Nucleus accumbens (tissue), 56 donors: Measurements from ENCODE around the gene OR1N1.
"Not testable (repeated sequence)": the region's sequence is repeated elsewhere in the genome, so short reads cannot be mapped to it uniquely, and the experiment has no call there.

ENCODE experiments used
- DNase-seq, 56 donors: peaks; one replicate each; lab custom pipeline; 2025; lab: John Stamatoyannopoulos, UW

OR1N1 gene, protein sequence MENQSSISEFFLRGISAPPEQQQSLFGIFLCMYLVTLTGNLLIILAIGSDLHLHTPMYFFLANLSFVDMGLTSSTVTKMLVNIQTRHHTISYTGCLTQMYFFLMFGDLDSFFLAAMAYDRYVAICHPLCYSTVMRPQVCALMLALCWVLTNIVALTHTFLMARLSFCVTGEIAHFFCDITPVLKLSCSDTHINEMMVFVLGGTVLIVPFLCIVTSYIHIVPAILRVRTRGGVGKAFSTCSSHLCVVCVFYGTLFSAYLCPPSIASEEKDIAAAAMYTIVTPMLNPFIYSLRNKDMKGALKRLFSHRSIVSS

DNA sequence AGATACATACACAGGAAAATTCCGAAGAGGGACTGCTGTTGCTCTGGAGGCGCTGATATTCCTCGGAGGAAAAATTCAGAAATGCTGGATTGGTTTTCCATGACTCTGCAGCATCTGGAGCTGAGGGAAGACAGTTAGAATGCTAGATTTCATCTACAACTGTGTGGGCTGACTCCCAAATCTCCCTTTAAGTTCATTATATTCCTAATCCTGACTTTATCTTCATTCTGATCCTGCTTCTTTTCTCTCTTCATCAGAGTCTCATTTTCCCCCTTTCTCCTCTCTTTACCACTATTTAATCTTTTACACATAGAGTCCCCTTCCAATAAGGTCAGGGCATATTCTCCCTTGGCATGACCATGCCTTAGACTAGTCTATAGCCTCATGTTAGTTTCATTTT is at the start of gene OR1N1:
Gene OR1N1 (minus strand): TSS at position 101 of the 400 bp plus-strand sequence. CDS start 0 bp downstream, at position 101.
- DNase-seq, result no peak

DNA sequence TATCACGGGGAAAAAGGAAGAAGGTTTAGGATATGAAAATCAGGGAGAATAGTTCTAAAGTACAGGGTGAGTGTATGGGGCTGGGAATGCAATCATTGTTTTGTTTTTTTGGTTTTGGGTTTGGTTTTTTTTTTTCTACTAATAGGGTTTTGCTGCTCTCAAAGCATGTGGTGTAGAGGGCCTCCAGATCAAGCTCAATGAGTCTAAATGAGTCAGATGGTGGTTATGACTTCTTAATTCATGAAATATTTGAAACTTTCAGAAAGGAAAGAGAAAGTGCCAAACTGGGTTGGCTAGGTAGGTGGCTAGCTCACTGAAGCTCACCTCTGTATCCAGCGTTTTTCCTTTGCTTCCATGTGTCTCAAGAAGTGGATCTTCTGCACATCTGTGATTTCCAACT is 45.4 kb upstream of the OR1N1 start:
- DNase-seq, result no peak

DNA sequence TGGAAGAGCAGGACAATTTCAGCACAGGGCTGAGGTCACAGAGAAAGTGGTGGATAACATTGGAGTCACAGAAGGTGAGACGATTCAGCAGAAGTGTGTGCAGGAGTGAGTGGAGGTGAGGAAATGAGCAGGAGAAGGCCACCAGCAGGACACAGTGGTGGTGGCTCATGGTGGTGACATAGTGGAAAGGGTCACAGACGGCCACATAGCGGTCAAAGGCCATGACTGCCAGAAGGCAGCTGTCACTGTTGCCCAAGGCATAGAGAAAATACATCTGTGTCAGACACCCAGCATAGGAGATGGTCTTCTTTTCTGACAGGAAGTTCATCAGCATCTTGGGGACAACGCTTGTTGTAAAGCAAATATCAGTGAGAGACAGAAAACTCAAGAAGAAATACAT is 40.8 kb upstream of the OR1N1 start:
- no peak for DNase-seq

DNA sequence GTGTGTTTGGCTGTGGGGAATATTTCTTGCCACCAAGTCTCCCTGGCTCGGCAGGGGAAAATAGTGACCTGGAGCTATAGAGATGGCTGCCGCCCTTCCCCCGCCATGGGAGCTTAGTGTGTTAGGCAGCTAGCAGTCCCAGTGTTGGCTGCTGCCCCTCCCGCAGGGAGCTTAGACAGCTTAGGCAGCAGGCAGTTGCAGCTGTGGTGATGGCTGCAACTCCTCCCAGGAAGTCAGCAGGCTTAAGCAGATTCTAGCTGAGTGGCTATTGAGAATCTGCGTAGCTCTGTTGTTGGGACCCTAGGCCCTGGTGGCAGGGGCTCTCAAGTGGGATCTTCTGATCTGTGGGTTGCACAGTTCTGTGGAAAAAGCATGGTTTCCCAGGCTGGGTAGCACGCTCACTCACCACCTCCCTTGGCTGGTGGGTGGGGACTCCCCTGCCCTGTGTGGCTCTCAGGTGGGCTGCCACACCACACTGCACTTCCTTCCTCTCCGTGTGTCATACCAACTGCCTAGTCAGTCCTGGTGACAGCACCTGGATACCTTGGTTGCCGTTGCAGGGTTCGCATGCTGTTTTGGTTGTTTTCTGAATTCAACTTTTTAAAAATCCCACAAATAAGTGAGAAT is 35.2 kb upstream of the OR1N1 start:
- no peak for DNase-seq

DNA sequence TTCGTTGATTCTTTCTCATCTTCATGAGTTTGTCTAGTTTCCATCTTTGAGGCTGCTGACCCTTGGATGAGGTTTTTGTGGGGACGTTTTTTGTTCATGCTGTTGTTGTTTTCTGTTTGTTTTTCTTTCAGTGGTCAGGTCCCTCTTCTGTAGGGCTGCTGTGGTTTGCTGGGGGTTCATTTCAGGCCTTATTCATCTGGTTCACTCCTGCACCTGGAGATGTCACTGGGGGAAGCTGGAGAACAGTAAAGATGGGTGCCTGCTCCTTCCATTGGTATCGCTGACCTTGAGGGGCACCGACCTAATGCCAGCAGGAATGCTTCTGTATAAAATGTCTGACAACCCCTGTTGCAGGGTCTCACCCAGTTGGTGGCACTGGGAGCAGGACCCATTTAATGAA is 34.4 kb upstream of the OR1N1 start:
- no peak for DNase-seq

DNA sequence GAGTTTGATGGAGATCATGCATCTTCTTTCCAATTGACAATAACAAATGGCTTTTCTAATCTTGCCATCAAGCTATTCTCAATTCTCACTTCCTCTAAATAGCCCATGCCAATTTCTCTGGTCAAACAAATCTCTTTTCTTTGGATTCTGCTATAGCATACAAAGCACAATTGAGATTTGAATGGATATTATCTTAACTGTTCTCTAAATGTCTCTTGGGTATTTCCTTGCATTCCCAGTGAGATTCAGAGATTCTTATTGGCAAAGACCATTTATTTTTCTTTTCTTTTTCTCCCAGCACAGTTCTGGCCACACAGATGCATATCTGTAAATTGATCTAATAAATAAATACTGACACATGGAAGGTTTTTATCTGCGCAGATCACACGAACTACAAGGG is 25.7 kb upstream of the OR1N1 start, which contains the start of gene OR1N2:
Gene OR1N2 (plus strand): TSS at position 301 of the 400 bp plus-strand sequence. CDS start 100 bp downstream, outside the sequence.
- no peak for DNase-seq

DNA sequence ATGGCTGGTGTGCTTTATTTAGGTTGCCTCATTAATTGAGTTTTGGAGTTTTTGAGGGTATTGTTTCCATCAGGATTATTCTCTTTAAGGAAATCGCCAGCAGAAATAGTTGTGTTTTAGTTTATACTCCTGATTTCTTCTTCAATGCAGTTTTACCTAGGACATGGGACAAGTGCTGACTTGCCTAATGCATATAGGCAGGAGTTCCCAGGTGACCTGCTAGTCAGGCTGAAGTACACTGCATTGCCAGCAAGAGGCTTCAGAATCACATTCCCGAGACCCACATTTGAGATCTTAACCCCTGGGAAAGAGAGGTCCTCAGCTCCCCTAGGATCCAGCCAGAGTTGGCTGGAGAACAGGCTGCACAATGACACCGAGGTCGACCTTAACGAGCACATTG is 24.3 kb upstream of the OR1N1 start:
- DNase-seq, result no peak

DNA sequence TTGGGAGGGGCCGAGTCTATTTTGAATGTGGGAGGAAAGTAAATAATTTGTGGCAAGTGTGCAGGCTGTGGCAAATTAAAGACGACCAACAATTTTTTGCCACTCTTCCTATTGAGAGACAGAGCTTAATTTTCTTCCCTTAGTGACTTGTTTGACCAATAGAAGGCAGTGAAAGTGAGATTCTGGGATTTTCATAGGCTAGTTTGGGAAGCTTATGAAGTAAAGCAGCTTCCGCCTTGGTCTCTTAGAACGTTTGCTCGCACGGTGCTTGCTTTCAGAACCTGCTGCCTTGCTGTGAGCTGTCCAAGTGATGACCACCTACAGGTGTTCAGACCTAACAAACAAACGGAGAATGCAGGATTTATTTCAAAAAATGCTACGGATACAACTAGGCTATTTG is 19.1 kb upstream of the OR1N1 start:
- no peak for DNase-seq

DNA sequence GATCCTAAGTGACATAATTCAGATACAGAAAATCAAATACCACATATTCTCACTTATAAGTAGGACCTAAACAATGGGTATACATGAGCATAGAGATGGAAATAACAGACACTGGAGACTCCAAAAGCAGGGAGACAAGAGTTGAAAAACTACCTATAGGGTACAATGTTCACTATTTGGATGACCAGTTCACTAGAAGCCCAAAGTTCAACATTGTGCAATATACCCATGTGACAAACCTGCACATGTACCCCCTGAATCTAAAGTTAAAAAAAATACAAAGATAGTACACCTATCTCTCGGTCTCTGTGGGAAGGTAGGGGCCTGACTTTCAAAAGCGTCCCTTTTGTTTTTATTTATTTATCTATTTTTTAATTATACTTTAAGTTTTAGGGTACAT is 11.7 kb upstream of the OR1N1 start:
- no peak for DNase-seq

DNA sequence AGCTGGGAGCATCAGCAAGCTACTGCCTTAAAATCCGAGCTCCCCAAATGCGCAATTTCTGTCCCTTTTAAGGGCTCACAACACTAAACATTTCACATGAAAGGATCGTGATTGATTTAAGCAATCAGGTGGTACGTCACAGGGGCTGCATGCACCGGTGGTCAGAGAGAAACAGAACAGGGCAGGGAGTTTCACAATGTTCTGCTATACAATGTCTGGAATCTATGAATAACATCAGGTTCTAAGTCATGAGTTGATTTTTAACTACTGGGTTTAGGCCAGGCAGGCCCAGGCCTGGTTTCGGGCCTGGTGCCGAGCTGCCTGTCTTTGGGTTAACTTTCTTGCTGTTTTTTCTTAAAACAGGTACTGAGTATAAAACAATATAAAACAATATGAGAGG is 10.0 kb upstream of the OR1N1 start:
- not testable (repeated sequence) for DNase-seq

DNA sequence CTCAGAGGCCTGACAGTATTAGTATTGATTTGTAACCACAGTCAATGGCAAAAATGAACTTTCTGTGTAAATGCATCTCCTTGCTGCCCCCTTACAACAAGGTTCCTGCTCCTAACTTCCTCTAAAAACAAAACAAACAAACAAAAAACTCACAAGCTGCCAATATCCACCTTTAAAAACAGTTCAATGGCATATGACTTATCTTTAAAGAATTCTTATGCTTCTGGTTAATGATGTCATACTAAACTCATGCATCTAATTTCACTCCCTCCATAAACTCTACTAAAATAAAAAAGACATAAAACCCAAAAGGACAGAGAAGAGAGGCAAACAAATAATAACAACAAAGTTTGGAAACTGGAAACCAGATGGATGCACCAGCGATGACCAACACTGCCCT is 9.0 kb upstream of the OR1N1 start:
- DNase-seq, result no peak

DNA sequence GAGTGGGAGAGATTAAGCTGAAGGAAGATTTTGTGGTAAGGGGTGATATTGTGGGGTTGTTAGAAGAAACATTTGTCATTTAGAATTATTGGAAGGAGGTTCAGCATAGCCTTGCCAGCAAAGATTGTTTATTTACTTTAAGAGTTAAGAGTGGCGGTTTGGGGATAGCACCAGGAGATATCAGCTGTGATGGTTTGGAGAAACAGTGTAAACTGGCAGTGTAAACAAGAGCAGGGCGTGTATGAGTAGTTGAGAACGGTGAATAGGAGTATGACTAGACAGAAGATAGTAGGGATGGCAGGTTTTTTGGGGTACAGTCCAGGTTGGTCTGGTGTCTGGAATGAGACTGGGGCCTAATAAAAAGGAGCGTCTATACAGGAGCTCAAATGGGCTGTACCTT is 4.1 kb upstream of the OR1N1 start:
- not testable (repeated sequence) for DNase-seq

DNA sequence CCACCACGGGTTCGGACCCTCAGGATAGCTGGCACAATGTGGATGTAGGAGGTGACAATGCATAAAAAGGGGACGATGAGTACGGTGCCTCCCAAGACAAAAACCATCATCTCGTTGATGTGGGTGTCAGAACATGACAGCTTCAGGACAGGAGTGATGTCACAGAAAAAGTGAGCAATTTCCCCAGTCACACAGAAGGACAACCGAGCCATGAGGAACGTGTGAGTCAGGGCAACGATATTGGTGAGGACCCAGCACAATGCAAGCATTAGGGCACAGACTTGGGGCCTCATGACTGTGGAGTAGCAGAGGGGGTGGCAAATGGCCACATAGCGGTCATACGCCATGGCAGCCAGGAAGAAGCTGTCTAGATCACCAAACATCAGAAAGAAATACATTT is 491 bp downstream of the OR1N1 start:
- no peak for DNase-seq

DNA sequence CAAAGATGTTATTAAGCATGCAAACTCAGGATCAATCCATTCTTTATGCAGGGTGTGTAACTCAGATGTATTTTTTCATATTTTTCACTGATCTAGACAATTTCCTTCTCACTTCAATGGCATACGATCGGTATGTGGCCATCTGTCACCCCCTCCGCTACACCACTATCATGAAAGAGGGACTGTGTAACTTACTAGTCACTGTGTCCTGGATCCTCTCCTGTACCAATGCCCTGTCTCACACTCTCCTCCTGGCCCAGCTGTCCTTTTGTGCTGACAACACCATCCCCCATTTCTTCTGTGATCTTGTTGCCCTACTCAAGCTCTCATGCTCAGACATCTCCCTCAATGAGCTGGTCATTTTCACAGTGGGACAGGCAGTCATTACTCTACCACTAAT is 7.7 kb downstream of the OR1N1 start:
- DNase-seq, result no peak

DNA sequence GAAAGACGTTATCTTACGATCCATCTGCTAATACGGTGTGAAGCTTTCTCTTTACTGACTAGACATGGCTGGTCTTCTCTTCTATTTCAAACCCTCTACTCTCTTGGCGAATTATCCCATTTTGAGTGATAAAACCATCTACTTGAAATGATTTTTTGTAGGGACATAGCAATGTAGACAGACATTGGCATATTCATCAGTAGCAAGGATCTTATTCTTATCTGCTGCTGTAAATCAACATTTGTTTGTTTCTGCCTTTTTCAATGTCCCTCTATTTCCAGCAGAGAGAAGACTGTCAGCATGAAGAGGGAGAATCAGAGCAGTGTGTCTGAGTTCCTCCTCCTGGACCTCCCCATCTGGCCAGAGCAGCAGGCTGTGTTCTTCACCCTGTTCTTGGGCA is 8.3 kb downstream of the OR1N1 start, which contains the start of gene OR1J4:
Gene OR1J4 (plus strand): TSS at position 301 of the 400 bp plus-strand sequence. CDS start 0 bp downstream, at position 301.
- DNase-seq, result no peak

DNA sequence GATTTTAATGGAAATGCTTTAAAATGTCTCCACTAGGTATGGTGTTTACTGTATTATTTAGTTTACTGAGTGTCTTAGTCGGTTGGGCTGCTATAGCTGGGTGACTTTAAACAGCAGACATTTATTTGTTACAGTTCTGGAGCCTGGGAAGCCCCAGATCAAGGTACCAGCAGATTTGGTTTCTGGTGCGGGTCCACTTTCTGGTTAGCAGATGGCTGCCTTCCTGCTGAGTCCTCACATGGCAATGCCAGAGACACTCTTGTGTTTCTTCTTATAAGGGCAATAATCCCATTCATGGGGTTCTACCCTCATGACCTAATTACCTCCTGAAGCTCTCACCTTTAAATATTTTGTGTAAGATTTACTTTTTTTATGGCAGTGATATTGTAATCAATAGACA is 8.9 kb downstream of the OR1N1 start:
- no peak for DNase-seq

DNA sequence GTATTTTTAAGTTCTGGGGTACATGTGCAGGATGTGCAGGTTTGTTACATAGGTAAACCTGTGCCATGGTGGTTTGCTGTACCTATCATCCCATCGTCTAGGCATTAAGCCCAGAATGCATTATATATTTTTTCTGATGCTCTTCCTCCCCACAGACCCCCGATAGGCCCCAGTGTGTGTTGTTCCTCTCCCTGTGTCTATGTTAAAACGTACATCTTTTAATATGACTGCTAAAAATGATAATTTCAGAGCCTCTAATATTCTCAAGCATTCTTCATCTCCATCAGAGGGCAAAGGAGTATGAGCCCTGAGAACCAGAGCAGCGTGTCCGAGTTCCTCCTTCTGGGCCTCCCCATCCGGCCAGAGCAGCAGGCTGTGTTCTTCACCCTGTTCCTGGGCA is 16.6 kb downstream of the OR1N1 start, which contains the start of gene OR1J2:
Gene OR1J2 (plus strand): TSS at position 301 of the 400 bp plus-strand sequence. CDS start 0 bp downstream, at position 301.
- DNase-seq, result no peak

DNA sequence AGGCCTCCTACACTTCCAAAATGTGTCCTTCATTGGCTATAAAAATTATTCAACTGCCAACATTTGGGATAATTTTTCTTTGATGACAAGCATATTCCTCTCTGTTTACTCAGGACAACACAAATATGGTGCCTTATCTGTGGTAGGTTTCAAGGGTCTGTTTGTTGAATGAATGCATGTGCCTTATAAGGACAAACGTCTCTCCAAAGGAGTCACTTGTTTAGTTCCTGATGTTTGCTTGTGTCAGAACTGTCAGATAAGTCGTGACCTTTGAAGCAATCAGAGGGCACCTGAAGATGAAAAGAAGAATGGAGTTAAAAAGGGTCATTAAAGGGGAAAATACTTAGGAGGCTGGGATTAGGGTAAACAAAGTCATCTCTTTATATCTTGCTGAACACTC is 20.1 kb downstream of the OR1N1 start:
- DNase-seq, result no peak

DNA sequence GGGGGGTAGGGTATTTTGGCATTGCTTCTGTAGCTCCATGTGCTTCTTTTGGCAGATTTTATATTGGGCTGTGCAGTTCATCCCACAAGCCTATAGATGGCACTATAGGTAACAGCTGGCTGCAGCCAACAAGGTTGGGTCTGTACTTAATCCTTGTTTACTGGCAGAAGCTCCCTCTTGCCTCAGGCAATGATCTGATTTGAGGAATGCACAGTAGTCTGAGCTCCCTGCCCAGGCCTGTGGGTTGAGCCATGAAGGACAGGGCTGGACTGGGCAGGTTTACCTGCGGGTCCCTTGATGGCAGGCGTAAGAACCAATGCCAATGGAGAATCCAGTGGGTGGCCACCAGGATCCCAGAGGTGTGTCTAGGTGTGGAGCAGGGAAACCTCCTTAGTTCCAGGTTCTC is 28.2 kb downstream of the OR1N1 start:
- DNase-seq, result no peak

DNA sequence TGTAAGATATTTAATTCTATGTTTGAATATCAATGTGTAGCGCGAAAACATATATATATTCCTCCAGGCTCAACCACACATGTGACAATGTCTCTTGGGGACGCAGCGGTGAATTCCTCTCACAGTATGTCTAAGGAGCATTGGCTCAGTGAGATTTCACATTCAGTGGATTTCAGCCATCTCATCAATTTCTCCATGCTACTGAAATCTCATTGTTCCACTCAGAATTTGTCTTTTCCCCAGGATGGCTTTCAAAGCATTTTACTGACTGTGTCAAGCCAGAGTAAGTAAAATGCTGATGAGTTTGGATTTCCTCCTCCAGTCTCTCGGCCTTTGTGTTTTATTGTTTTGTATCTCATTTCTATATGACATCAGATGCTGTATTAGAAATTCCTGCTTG is 48.0 kb downstream of the OR1N1 start:
- no peak for DNase-seq

DNA sequence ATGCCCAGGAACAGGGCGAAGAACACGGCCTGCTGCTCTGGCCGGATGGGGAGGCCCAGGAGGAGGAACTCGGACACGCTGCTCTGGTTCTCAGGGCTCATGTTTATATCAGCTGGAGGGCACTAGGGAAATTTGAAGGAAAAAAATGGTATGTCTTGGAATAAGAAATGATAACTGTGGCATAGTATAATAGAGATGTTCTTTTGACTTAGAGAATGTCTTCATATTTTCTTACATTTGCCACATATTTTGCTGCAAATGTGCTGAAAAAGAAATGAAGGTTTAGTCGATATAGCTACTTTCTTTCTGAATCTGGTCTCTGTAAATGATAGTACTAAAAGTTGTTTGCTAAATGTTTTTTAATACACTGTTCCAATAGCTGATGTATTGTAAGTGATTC is 49.3 kb downstream of the OR1N1 start, which contains the start of gene OR1J1:
Gene OR1J1 (minus strand): TSS at position 101 of the 400 bp plus-strand sequence. CDS start 0 bp downstream, at position 101.
- no peak for DNase-seq

DNA sequence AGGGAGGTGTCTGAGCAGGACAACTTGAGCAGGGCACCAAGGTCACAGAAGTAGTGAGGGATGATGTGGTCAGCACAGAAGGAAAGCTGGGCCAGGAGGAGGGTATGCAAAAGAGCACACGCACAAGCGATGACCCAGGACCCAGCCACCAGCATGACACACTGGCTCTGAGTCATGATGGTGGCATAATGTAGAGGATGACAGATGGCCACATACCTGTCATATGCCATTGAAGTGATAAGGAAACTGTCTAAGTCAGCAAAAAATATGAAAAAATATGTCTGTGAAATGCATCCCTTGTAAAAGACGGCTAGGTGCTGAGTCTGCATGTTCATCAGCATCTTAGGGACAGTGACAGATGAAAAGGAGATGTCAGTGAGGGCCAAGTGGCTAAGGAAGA is 49.7 kb downstream of the OR1N1 start:
- no peak for DNase-seq
